Measurements from ENCODE around the gene GDF15.

DNA sequence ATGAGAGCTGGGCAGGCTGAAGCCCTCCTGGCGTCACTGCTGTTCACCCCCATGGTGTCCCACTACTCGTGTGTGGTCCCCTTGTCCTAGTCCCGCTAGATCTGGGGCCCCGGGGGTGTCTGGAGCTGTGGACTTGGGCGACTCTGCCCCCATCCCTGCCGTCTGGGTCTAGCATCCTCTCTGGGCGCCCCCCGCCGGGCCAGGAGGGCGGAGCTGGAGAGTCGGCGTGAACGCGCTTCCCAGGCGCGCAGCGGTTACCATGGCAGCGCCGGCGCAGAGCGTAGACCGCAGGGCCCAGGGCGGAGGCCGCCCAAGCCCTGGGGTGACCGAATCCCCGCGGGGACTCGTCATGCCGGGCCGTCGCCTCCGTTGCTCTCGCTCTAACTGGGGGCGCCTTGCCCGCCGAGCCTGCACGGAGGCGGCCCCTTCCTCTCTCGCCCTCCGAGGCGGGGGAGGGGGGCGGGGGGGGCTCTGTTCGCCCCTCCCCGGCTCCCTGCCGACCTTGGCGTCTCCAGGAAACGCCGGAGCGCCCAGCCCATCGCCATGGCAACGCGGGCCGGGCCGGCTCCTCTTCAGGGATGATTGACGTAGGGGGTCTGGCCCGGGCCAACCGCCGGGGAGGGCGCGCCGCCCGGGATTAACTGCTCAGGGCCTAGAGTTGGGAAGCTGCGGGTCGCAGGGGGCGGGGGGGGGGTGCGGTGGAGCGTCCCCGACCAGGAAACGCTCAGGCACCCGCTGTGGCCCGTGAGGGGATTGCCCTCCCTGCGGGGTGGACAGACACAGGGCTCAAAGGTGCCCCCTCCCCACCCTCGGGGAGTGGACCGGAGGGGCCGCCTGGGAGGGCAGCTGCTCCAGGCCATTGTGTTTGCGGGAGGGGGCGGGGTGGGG lies 43.1 kb downstream of the GDF15 start:
- TF ChIP-seq EZH2phosphoT487 (IDR thresholded peaks at IDR 0.05; ENCODE audit: insufficient read depth, low read depth): no peak
- no peak for TF ChIP-seq EZH2 (IDR thresholded peaks at IDR 0.05; ENCODE audit: insufficient read depth, poor library complexity, severe bottlenecking)

All from GM23248 (cell line).